ENCODE measurements around the gene CACNB3. TPM values are rescaled to one million over a fixed set of nuclear protein-coding genes. Genes with fewer than 3 reads are reported as not detected.
A peak's percentile ranks its signal among the peaks of the same experiment; 100 is the strongest.

CACNB3 gene
- total and polyA plus RNA-seq, 2 of the 13 experiments (the other 11 are each of a cell fraction or from before 2014, with no cell fraction given) = 0.29 to 0.54 TPM

DNA sequence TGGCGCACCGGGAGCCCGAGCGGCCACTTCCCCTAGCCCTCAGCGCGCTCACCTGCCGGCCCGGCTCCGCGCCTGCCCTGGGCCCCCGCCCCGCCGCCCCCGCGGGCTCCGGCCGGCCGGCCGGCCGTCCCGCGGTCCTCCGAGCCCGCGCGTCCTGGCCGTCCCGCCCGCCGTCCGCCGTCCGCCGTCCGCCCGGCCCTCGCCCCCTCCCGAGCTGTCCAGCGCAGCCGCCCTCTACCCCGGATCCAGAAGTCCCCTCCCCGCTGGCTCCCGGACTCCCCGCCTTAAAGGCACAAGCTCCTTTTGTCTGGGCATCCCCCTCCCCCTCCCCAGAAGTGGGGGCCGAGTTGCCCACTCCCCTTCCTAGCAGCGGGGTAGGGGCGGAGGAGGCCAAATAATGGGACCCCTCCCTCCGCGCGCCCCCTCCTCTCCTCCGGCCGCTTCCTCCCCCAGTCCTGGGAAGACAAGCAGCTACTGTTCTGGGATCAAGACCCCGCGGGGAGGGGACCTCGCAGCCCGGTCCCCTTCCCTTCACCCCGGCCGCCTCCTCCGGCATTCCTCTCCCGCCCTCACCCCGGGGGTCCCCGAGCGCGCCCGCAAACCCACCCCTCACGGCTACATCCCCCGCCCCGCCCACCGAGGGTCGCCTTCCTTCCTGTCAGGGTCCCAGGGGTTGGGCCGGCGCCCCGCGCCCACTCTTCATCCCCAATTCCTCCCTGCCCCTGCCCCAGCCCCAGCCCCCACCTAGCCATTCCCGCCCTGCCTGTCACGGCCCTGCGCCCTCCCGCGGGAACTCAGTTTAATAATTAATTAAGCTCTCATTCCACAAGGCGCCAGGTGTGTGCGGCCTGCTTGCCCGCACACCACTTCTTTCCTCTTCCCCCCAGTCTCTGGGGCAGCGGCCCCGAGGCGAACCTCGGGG is 29.2 kb upstream of the CACNB3 start, which contains the start of gene ADCY6:
Gene ADCY6 (minus strand): TSS at position 236 of the 922 bp plus-strand sequence. CDS start 5,655 bp downstream, outside the sequence.
- H3K27me3 ChIP-seq (ENCODE audit: control insufficient read depth in 1 of 2, insufficient read depth in 2 of 2, low read length in 2 of 2) = no peaks in the 10 kb centered on the region
- peak within 1 kb of the TSS; percentile 81 to 90 (median 86) for H3K4me3 ChIP-seq (replicated peaks in 1 of 3; ENCODE audit: insufficient read depth in 1 of 3, low read depth in 2 of 3, low read length in 3 of 3)
- no peaks in the 10 kb centered on the region for H3K36me3 ChIP-seq (replicated peaks in 1 of 2; ENCODE audit: control insufficient read depth in 1 of 2, insufficient read depth in 2 of 2, low read length in 2 of 2)
- H3K4me2 ChIP-seq (ENCODE audit: low read depth, low read length) = peak within 1 kb of the TSS; percentile 92
- peak; percentile 91 for ATAC-seq
- no peaks in the 10 kb centered on the region for H4K20me1 ChIP-seq (ENCODE audit: insufficient read depth, low read length)
- peak within 1 kb of the TSS; percentile 56 for H3K27ac ChIP-seq (ENCODE audit: extremely low read length, insufficient read depth, low read length)
- H2AFZ ChIP-seq (ENCODE audit: low read length) = peak within 1 kb of the TSS; percentile 42
- H3K9ac ChIP-seq (ENCODE audit: insufficient read depth, low read depth, low read length) = peak within 1 kb of the TSS; percentile 73
- no TSS peak for BruUV-seq (replicated peaks)
- intact Hi-C loops (cut with micrococcal nuclease; ENCODE audit: unreplicated experiment) = no loop called here
- ChIA-PET CTCF (ENCODE audit: low intra/inter-chr PET ratio, low total read pairs) (no interaction called here), POLR2A (interaction anchor here (0.6 to 2.2 kb wide), 11 partner anchors 22 to 168 kb away, joined by 3 to 14 read pairs (median 6); partner anchors contain the start of genes ARF3, DDX23, KANSL2 and RND1)
- 2% methylated on average over 38 of the region's 86 CpGs for WGBS (ENCODE audit: low lambda C conversion rate)
- peaks cover 29% of the 10 kb centered on the region for H3K4me1 ChIP-seq (ENCODE audit: insufficient read depth, low read length)
- H3K79me2 ChIP-seq (ENCODE audit: insufficient read depth, low read length) = peaks cover 3% of the 10 kb centered on the region
- in situ Hi-C loops (cut with HindIII; ENCODE audit: extremely low pct_ligation_motif_present, low pct_unique_long_range_greater_than_20kb) = no loop called here
- peak; percentile 67 for DNase-seq (ENCODE audit: low spot score)
- no peaks in the 10 kb centered on the region for H3K9me3 ChIP-seq (ENCODE audit: low read length)
- FAIRE-seq = no peak
- no peak for TF ChIP-seq ZNF205 (CRISPR knock-in tag; IDR thresholded peaks at IDR 0.05)
- TF ChIP-seq ZSCAN20 (CRISPR knock-in tag; IDR thresholded peaks at IDR 0.05; ENCODE audit: borderline replicate concordance) = no peak
- TF ChIP-seq MIXL1 (CRISPR knock-in tag; IDR thresholded peaks at IDR 0.05) = 0 out of 2 replicates have a peak, but pooled peaks have one; percentile 24
- TF ChIP-seq ZNF33A (CRISPR knock-in tag; IDR thresholded peaks at IDR 0.05; ENCODE audit: borderline replicate concordance) = no peak
- peak; percentile 27; the same call in 1 of the 2 replicates for TF ChIP-seq SIN3A (IDR thresholded peaks at IDR 0.05; ENCODE audit: borderline replicate concordance, low read depth, low read length)
- TF ChIP-seq ZNF143 (CRISPR knock-in tag; IDR thresholded peaks at IDR 0.05) = no peak
- peak; percentile 18; the same call in 1 of the 3 replicates for TF ChIP-seq MXI1 (IDR thresholded peaks at IDR 0.05; ENCODE audit: borderline replicate concordance, low read depth, low read length)
- TF ChIP-seq POLR2G (IDR thresholded peaks at IDR 0.05; ENCODE audit: low read depth, low read length) = no peak
- TF ChIP-seq, protein P1, sequence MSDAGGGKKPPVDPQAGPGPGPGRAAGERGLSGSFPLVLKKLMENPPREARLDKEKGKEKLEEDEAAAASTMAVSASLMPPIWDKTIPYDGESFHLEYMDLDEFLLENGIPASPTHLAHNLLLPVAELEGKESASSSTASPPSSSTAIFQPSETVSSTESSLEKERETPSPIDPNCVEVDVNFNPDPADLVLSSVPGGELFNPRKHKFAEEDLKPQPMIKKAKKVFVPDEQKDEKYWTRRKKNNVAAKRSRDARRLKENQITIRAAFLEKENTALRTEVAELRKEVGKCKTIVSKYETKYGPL (CRISPR knock-in tag; IDR thresholded peaks at IDR 0.05) = no peak
- TF ChIP-seq ZNF776 (CRISPR knock-in tag; IDR thresholded peaks at IDR 0.05) = no peak
- TF ChIP-seq, protein P2, sequence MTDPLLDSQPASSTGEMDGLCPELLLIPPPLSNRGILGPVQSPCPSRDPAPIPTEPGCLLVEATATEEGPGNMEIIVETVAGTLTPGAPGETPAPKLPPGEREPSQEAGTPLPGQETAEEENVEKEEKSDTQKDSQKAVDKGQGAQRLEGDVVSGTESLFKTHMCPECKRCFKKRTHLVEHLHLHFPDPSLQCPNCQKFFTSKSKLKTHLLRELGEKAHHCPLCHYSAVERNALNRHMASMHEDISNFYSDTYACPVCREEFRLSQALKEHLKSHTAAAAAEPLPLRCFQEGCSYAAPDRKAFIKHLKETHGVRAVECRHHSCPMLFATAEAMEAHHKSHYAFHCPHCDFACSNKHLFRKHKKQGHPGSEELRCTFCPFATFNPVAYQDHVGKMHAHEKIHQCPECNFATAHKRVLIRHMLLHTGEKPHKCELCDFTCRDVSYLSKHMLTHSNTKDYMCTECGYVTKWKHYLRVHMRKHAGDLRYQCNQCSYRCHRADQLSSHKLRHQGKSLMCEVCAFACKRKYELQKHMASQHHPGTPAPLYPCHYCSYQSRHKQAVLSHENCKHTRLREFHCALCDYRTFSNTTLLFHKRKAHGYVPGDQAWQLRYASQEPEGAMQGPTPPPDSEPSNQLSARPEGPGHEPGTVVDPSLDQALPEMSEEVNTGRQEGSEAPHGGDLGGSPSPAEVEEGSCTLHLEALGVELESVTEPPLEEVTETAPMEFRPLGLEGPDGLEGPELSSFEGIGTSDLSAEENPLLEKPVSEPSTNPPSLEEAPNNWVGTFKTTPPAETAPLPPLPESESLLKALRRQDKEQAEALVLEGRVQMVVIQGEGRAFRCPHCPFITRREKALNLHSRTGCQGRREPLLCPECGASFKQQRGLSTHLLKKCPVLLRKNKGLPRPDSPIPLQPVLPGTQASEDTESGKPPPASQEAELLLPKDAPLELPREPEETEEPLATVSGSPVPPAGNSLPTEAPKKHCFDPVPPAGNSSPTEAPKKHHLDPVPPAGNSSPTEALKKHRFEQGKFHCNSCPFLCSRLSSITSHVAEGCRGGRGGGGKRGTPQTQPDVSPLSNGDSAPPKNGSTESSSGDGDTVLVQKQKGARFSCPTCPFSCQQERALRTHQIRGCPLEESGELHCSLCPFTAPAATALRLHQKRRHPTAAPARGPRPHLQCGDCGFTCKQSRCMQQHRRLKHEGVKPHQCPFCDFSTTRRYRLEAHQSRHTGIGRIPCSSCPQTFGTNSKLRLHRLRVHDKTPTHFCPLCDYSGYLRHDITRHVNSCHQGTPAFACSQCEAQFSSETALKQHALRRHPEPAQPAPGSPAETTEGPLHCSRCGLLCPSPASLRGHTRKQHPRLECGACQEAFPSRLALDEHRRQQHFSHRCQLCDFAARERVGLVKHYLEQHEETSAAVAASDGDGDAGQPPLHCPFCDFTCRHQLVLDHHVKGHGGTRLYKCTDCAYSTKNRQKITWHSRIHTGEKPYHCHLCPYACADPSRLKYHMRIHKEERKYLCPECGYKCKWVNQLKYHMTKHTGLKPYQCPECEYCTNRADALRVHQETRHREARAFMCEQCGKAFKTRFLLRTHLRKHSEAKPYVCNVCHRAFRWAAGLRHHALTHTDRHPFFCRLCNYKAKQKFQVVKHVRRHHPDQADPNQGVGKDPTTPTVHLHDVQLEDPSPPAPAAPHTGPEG (CRISPR knock-in tag; IDR thresholded peaks at IDR 0.05) = no peak
- peak; percentile 7; the same call in 1 of the 2 replicates for TF ChIP-seq KDM5B (CRISPR knock-in tag; IDR thresholded peaks at IDR 0.05; ENCODE audit: borderline replicate concordance)
- TF ChIP-seq, protein P3, sequence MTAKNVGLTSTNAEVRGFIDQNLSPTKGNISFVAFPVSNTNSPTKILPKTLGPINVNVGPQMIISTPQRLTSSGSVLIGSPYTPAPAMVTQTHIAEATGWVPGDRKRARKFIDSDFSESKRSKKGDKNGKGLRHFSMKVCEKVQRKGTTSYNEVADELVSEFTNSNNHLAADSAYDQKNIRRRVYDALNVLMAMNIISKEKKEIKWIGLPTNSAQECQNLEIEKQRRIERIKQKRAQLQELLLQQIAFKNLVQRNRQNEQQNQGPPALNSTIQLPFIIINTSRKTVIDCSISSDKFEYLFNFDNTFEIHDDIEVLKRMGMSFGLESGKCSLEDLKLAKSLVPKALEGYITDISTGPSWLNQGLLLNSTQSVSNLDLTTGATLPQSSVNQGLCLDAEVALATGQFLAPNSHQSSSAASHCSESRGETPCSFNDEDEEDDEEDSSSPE (CRISPR knock-in tag; IDR thresholded peaks at IDR 0.05) = peak; percentile 50; the same call in 1 of the 2 replicates
- TF ChIP-seq GATA4 (IDR thresholded peaks at IDR 0.05; ENCODE audit: borderline replicate concordance, low read depth) = 0 out of 2 replicates have a peak, but pooled peaks have one; percentile 8
- TF ChIP-seq SP2 (CRISPR knock-in tag; IDR thresholded peaks at IDR 0.05) = no peak
- no peak for TF ChIP-seq ZNF674 (CRISPR knock-in tag; IDR thresholded peaks at IDR 0.05; ENCODE audit: low read depth)
